ENCODE results near the gene BRPF3.

Gene BRPF3

GRCh38 chr6:36265744-36266143, 69.2 kb downstream of the BRPF3 start:
- DNase-seq (ENCODE audit: extremely low spot score, insufficient read length, low read depth) (no peak), FAIRE-seq (no peak)

- DNase-seq (ENCODE audit: extremely low spot score, insufficient read length, low read depth): no peak
- FAIRE-seq: no peak
Measured at GRCh38 chr6:36266913-36267644, 70.5 kb downstream of the BRPF3 start.

DNA sequence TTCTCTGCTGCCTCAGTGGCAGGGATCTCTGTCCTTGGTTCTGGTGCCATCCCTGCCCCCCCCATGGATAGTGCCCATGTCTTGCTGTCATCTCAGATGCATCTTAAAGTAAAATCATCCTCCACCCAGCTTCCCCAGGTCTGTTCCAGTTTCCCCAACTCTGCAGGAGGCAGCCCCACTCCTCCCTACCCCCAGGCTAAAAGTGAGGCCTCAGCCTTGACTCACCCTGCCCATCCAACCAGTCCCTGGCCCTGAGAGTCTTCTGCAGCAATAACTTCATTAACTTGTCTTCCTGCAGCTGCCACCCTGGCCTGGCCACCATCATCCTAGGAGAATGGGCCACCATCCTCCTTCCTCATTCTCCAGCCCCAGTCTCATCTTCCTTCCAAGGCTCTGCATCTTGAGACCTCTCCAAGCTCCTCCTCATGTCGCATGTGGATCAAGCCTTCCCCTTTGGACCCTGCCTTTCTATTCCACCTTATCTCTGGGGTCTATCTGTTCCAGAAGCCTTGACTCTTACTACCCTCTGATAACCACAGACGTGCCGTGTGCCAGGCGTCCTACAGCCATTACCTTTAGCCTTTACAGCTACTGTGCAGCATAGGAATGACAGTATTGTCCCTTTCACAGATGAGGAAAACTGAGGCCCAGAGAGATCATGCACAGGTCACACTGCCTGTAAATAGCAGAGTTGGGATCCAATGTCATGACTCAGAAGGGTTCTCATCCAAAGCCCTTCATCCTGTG, 71.4 kb downstream of the BRPF3 start:
- no peak for DNase-seq (ENCODE audit: extremely low spot score, insufficient read length, low read depth)

GRCh38 chr6:36268478-36269275, 72.1 kb downstream of the BRPF3 start:
- DNase-seq (ENCODE audit: extremely low spot score, insufficient read length, low read depth): no peak
- FAIRE-seq: no peak

More for the DNA sequence above, 71.4 kb downstream of the BRPF3 start:
- no peak for FAIRE-seq

- DNase-seq (ENCODE audit: extremely low spot score, insufficient read length, low read depth) (no peak), FAIRE-seq (no peak)
Measured at GRCh38 chr6:36269834-36270705, 73.5 kb downstream of the BRPF3 start, which contains the start of gene PNPLA1. Gene PNPLA1 (plus strand): TSS chr6:36270060. CDS start chr6:36270460, 400 bp downstream.

- no peak for DNase-seq (ENCODE audit: extremely low spot score, insufficient read length, low read depth)
- FAIRE-seq: no peak
Measured at GRCh38 chr6:36272234-36272633, 75.7 kb downstream of the BRPF3 start.

GRCh38 chr6:36273067-36273466, 76.5 kb downstream of the BRPF3 start:
- FAIRE-seq (no peak), DNase-seq (ENCODE audit: extremely low spot score, insufficient read length, low read depth) (no peak)

DNA sequence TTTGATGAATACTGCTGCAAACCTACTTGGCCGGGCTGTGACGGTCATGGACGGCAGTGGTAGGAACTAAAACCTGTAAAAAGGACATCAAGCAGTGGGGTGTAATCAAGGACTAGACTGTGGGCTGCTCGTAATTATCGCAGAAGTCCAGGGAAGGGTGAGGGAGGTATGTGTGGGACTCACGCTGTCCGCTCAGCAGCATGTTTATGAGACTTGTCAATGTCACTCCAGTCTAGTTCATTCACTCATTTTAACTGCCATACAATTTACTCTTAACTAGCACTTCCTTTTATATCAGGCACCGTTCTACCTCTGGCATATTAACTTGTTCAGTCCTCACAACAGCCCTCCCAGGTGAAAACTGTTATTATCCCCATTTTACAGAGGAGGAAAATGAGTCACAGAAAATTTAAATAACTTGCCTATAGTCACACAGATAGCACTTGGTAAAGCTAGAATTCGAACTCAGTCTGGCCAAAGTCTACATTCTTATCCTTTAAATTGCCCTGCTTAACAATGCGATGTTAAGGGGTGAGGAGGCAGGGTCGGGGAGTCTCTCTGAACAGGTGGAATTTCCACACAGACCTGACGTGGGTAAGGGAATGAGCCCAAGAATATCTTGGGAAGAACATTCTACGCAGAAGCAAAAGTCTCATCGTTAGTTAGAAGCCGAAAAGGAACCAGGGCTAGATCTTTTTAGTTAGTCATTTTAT, 77.4 kb downstream of the BRPF3 start:
- DNase-seq (ENCODE audit: extremely low spot score, insufficient read length, low read depth) (no peak), FAIRE-seq (no peak)

GRCh38 chr6:36276581-36277536, 80.3 kb downstream of the BRPF3 start:
- DNase-seq (ENCODE audit: extremely low spot score, insufficient read length, low read depth) (no peak), FAIRE-seq (no peak)

DNA sequence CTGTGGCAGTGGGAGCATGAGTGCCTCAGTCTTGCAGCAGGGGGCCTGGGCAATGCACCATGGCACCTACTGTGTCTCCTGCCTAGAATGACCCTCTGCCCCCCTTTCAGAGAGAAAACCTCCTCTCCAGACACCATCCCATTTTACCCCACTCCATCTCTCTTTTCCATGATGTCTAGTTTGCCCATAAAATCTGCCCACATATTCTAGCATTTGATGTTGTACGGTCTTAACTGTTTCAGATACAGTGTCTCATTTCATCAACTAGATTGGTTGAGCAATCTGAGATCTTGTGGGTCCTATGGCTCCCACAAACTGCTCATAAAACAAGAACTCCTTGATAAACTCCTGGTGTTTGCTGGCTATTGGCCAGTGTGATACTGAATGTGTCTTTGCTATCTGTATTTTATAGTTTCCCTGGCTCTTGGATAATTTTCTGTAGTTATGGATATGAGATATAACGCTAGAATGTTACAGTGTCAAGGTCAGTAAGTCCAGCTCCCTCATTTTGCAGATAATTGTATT, 81.5 kb downstream of the BRPF3 start:
- FAIRE-seq (no peak), DNase-seq (ENCODE audit: extremely low spot score, insufficient read length, low read depth) (no peak)

GRCh38 chr6:36280467-36280866, 83.9 kb downstream of the BRPF3 start:
- no peak for FAIRE-seq

GRCh38 chr6:36280983-36281382, 84.4 kb downstream of the BRPF3 start:
- DNase-seq (ENCODE audit: extremely low spot score, insufficient read length, low read depth) (no peak), FAIRE-seq (no peak)

More at GRCh38 chr6:36280467-36280866, 83.9 kb downstream of the BRPF3 start:
- no peak for DNase-seq (ENCODE audit: extremely low spot score, insufficient read length, low read depth)

All from GM18507 (cell line).